ENCODE results near the gene MYL1.

DNA sequence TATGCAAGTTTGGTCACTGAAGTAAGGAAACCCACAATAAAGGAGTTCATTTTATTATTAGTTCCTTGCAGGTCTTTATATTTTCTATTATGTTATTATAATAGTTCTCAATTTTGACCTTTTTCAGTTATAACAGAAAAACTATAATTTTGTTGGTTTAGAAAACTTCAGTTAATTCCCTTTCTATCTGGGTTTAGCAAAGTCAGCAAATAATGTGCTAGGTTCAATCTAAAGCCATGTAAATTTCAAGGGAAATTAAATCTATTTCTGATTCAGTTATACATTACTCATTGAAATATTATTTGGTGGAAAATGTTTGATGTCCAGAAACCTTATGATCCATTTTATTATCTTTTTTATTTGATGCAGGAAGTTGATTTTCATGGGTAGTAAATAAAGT lies 43.7 kb downstream of the MYL1 start:
- no peak for TF ChIP-seq CTCF (IDR thresholded peaks at IDR 0.05)
- no peak for TF ChIP-seq POLR2A (IDR thresholded peaks at IDR 0.05)
- no peak for TF ChIP-seq EP300 (IDR thresholded peaks at IDR 0.05)

All from tibial nerve (tissue), 4 donors.